HCT116 (cell line): ENCODE measurements around the gene GRIK3. TPM values are rescaled to one million over a fixed set of nuclear protein-coding genes. Genes with fewer than 3 reads are reported as not detected.

Source experiments
- ATAC-seq: fragments of 200-7000 bp; cut with Tn5 transposase; 2 replicates; pipeline ENCODE4 v1.9.1; 2020; ENCODE audit warnings: mild to moderate bottlenecking, moderate library complexity
- BruUV-seq: library from RNA; stranded (reverse); fragments of 400-500 nt; replicated peaks from 2 replicates; lab custom pipeline; 2021; lab: Mats Ljungman, UMichigan
- CTCF ChIA-PET: fragments of 300-600 bp; sonication (Branson Sonifier 250); formaldehyde crosslinking; loops from one replicate; lab custom pipeline; 2021; ENCODE audit warnings: antibody characterized with exemption; lab: Charles Lee
- POLR2A ChIA-PET: fragments of 300-600, 350-600 bp; sonication (Branson Sonifier 250); formaldehyde crosslinking; loops from one replicate; lab custom pipeline; 2021; ENCODE audit warnings: antibody characterized with exemption; lab: Charles Lee
- RAD21 ChIA-PET, 2 experiments: fragments of 300-600 bp; sonication (Branson Sonifier 250); formaldehyde crosslinking; loops; one replicate each; lab custom pipeline; 2023; ENCODE audit warnings: low total read pairs in 2 of 2; ENCODE audit not compliant: uncharacterized antibody in 2 of 2, unreplicated experiment in 2 of 2, low non-redundant PET in 1 of 2; lab: Charles Lee
- DNase-seq: peaks from one replicate; pipeline ENCODE4 v3.0.0-alpha.2; 2010; ENCODE audit warnings: low read depth, low spot score
- H2AFZ ChIP-seq: fragments of 200-600 bp; shearing (Covaris generic), sonication (generic); 2 replicates; pipeline ENCODE4 v1.6.1; 2017; ENCODE audit warnings: low read depth, mixed run types, mixed read lengths, antibody characterized with exemption, low read length; ENCODE audit not compliant: poor library complexity, severe bottlenecking
- H3K27ac ChIP-seq: 2 replicates; pipeline ENCODE4 v1.5.1; 2012; ENCODE audit warnings: low read depth, low read length
- H3K27me3 ChIP-seq: fragments of 200-600 bp; sonication (generic); 2 replicates; pipeline ENCODE4 v1.6.1; 2016; ENCODE audit warnings: mixed run types, low read length, mixed read lengths; ENCODE audit not compliant: insufficient read depth
- H3K36me3 ChIP-seq, 2 experiments: fragments of 200-500 bp in 1 of 2; fragments of 200-600 bp in 1 of 2; sonication (Bioruptor generic) in 1 of 2; sonication (generic) in 1 of 2; 2 replicates each; pipeline versions ENCODE4 v1.5.1 to v1.6.1; 2014 to 2016; ENCODE audit warnings: low read length in 2 of 2, inconsistent platforms in 1 of 2, mixed read lengths in 1 of 2, mixed run types in 1 of 2; ENCODE audit not compliant: insufficient read depth in 2 of 2, control insufficient read depth in 1 of 2
- H3K4me1 ChIP-seq, 2 experiments: fragments of 200-600 bp in 1 of 2; sonication (generic) in 1 of 2; 2 replicates each; pipeline versions ENCODE4 v1.5.1 to v1.6.1; 2012 to 2017; ENCODE audit warnings: low read length in 2 of 2, inconsistent platforms in 1 of 2, mild to moderate bottlenecking in 1 of 2, mixed read lengths in 1 of 2, mixed run types in 1 of 2, moderate library complexity in 1 of 2; ENCODE audit not compliant: insufficient read depth in 2 of 2, control insufficient read depth in 1 of 2
- H3K4me2 ChIP-seq: fragments of 200-600 bp; sonication (generic); 2 replicates; pipeline ENCODE4 v1.6.1; 2017; ENCODE audit warnings: mixed run types, low read length, mixed read lengths
- H3K4me3 ChIP-seq, 2 experiments: fragments of 200-600 bp in 1 of 2; sonication (generic) in 1 of 2; replicated peaks in 1 of 2; 2 replicates each; pipeline ENCODE4 v1.5.1; 2011 to 2016; ENCODE audit warnings: low read length in 2 of 2, control low read depth in 1 of 2, low read depth in 1 of 2, mild to moderate bottlenecking in 1 of 2, mixed read lengths in 1 of 2, mixed run types in 1 of 2
- H3K79me2 ChIP-seq: fragments of 200-600 bp; sonication (generic); 2 replicates; pipeline ENCODE4 v1.6.1; 2017; ENCODE audit warnings: mild to moderate bottlenecking, mixed run types, low read length, moderate library complexity, mixed read lengths; ENCODE audit not compliant: insufficient read depth
- H3K9ac ChIP-seq: fragments of 200-600 bp; sonication (generic); 2 replicates; pipeline ENCODE4 v1.6.1; 2016; ENCODE audit warnings: low read length, mixed read lengths
- H3K9me2 ChIP-seq: fragments of 200-600 bp; sonication (generic), shearing (Covaris generic); 2 replicates; pipeline ENCODE4 v1.6.1; 2017; ENCODE audit warnings: mixed run types, mild to moderate bottlenecking, moderate library complexity; ENCODE audit not compliant: insufficient read depth
- H3K9me3 ChIP-seq, 2 experiments: fragments of 200-500 bp in 1 of 2; fragments of 200-600 bp in 1 of 2; sonication (Bioruptor generic) in 1 of 2; sonication (generic) in 1 of 2; 2 replicates each; pipeline ENCODE4 v1.6.1; 2014 to 2017; ENCODE audit warnings: low read length in 2 of 2, mixed read lengths in 2 of 2, inconsistent platforms in 1 of 2, low read depth in 1 of 2, mild to moderate bottlenecking in 1 of 2, mixed run types in 1 of 2, moderate library complexity in 1 of 2; ENCODE audit not compliant: control insufficient read depth in 1 of 2, insufficient read depth in 1 of 2
- H4K20me1 ChIP-seq: fragments of 200-600 bp; sonication (generic), shearing (Covaris generic); 2 replicates; pipeline ENCODE4 v1.6.1; 2017; ENCODE audit warnings: mixed run types, mild to moderate bottlenecking, moderate library complexity; ENCODE audit not compliant: insufficient read depth
- CBX3 ChIP-seq: IDR thresholded peaks from 2 replicates; pipeline ENCODE4 v1.6.1; 2012; ENCODE audit warnings: low read depth
- CEBPB ChIP-seq: IDR thresholded peaks from 2 replicates; pipeline ENCODE4 v1.6.1; 2012; ENCODE audit warnings: low read depth
- ELF1 ChIP-seq: IDR thresholded peaks from 2 replicates; pipeline ENCODE4 v1.6.1; 2012; ENCODE audit warnings: low read depth, borderline replicate concordance
- FOSL1 ChIP-seq: IDR thresholded peaks from 2 replicates; pipeline ENCODE4 v1.6.1; 2012; ENCODE audit warnings: low read depth
- MAX ChIP-seq: IDR thresholded peaks from 2 replicates; pipeline ENCODE4 v1.6.1; 2012
- POLR2A ChIP-seq: IDR thresholded peaks from 2 replicates; pipeline ENCODE4 v1.7.0; 2011; ENCODE audit warnings: borderline replicate concordance; ENCODE audit not compliant: insufficient read depth, insufficient read length; ENCODE audit errors: extremely low read depth
- RAD21 ChIP-seq: IDR thresholded peaks from 2 replicates; pipeline ENCODE4 v1.6.1; 2012; ENCODE audit warnings: low read depth, mild to moderate bottlenecking
- ZFX ChIP-seq: fragments of 450-650 bp; IDR thresholded peaks from 2 replicates; pipeline ENCODE4 v1.6.1; 2017
- intact Hi-C: fragments of 100-400 bp; cut with micrococcal nuclease; formaldehyde crosslinking; loops from 2 replicates; pipeline ENCODE4 v1.10.0; 2022
- total RNA-seq: library from RNA; stranded (reverse); gene quantifications from one replicate; pipeline ENCODE4 v1.2.1, GENCODE V29; 2021; ENCODE audit not compliant: unreplicated experiment
- TF ChIP-seq, protein P1 (sequence below), 3 experiments: fragments of 200-600 bp in 1 of 3; sonication (generic) in 1 of 3; IDR thresholded peaks in 2 of 3; conservative IDR thresholded peaks in 1 of 3; 2 replicates each; pipeline ENCODE4 v1.5.1; 2012 to 2017; ENCODE audit warnings: low read depth in 2 of 3, low read length in 2 of 3, antibody characterized with exemption in 1 of 3, borderline replicate concordance in 1 of 3, control low read depth in 1 of 3, mild to moderate bottlenecking in 1 of 3, mixed read lengths in 1 of 3, mixed run types in 1 of 3, moderate library complexity in 1 of 3; ENCODE audit not compliant: insufficient read depth in 1 of 3
- TF ChIP-seq, protein P2 (sequence below): IDR thresholded peaks from 2 replicates; pipeline ENCODE4 v1.6.1; 2012; ENCODE audit warnings: low read depth

GRIK3 gene
- total RNA-seq, 1 experiment from 2014 or later, result not detected

DNA sequence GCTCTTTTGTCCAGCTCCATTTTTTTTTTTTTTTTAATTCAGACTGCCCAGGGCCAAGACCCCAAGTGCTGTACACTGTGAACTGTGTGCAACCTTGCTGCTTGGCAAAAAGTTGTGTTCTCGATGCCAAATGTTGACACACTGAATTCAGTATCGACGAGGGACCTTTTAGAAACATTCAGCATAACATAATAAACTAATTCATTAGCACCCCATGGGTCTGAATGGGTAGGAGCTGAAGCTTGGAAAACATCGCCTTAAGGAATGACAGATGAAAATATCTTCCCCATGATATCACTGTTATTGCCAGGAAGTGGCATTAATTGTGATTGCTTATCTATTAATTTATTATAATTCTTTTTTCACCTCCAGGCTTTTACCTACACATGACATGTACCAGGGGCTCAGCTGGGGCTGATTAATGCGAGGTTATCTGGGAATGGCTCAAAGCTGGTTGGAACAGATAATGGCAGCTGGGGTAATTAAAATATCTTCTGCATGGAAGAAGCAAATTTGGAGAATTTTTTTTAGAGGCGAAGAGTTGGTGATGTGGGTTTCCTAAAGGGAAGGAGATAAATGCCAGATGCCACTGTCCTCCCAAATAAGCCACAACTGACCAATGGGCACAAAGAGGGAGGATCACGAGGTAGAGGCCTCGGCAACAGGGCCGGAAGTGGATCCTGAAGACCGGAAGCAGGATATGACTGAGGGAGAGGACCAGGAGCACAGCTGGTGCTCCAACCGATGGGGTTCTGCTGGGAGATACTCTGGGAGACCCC is 169.3 kb downstream of the GRIK3 start:
- Histone ChIP-seq H3K27me3 (peaks cover 43% of the 10 kb centered on the region), H3K4me1 (no peaks in the 10 kb centered on the region), H3K4me2 (no peak overlapping the region), H3K9ac (no peak overlapping the region), H3K4me3 (no peak overlapping the region), H3K79me2 (no peaks in the 10 kb centered on the region), H4K20me1 (no peaks in the 10 kb centered on the region), H3K27ac (no peak overlapping the region), H3K36me3 (no peaks in the 10 kb centered on the region), H2AFZ (no peak overlapping the region), H3K9me2 (no peaks in the 10 kb centered on the region), H3K9me3 (no peaks in the 10 kb centered on the region)
- no peak for DNase-seq
- ChIA-PET CTCF (interaction anchor here (1.0 to 1.5 kb wide), 7 partner anchors 11 to 569 kb away, joined by 3 to 7 read pairs (median 3); no protein-coding TSS in a partner anchor), POLR2A (no interaction called here), RAD21 (no interaction called here)
- TF ChIP-seq POLR2A (no peak), CBX3 (no peak), RAD21 (no peak), ELF1 (no peak), ZFX (no peak; the same call in 1 of the 2 replicates), CEBPB (no peak), FOSL1 (no peak), MAX (no peak)
- TF ChIP-seq, protein P1, sequence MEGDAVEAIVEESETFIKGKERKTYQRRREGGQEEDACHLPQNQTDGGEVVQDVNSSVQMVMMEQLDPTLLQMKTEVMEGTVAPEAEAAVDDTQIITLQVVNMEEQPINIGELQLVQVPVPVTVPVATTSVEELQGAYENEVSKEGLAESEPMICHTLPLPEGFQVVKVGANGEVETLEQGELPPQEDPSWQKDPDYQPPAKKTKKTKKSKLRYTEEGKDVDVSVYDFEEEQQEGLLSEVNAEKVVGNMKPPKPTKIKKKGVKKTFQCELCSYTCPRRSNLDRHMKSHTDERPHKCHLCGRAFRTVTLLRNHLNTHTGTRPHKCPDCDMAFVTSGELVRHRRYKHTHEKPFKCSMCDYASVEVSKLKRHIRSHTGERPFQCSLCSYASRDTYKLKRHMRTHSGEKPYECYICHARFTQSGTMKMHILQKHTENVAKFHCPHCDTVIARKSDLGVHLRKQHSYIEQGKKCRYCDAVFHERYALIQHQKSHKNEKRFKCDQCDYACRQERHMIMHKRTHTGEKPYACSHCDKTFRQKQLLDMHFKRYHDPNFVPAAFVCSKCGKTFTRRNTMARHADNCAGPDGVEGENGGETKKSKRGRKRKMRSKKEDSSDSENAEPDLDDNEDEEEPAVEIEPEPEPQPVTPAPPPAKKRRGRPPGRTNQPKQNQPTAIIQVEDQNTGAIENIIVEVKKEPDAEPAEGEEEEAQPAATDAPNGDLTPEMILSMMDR (IDR thresholded peaks at IDR 0.05 in 2 of 3, conservative IDR thresholded peaks at IDR 0.05 in 1 of 3; ENCODE audit: borderline replicate concordance in 1 of 3, insufficient read depth in 1 of 3, low read depth in 2 of 3, low read length in 2 of 3), result no peak
- TF ChIP-seq, protein P2, sequence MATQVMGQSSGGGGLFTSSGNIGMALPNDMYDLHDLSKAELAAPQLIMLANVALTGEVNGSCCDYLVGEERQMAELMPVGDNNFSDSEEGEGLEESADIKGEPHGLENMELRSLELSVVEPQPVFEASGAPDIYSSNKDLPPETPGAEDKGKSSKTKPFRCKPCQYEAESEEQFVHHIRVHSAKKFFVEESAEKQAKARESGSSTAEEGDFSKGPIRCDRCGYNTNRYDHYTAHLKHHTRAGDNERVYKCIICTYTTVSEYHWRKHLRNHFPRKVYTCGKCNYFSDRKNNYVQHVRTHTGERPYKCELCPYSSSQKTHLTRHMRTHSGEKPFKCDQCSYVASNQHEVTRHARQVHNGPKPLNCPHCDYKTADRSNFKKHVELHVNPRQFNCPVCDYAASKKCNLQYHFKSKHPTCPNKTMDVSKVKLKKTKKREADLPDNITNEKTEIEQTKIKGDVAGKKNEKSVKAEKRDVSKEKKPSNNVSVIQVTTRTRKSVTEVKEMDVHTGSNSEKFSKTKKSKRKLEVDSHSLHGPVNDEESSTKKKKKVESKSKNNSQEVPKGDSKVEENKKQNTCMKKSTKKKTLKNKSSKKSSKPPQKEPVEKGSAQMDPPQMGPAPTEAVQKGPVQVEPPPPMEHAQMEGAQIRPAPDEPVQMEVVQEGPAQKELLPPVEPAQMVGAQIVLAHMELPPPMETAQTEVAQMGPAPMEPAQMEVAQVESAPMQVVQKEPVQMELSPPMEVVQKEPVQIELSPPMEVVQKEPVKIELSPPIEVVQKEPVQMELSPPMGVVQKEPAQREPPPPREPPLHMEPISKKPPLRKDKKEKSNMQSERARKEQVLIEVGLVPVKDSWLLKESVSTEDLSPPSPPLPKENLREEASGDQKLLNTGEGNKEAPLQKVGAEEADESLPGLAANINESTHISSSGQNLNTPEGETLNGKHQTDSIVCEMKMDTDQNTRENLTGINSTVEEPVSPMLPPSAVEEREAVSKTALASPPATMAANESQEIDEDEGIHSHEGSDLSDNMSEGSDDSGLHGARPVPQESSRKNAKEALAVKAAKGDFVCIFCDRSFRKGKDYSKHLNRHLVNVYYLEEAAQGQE, result no peak
- ATAC-seq, result no peak
- intact Hi-C loops, result no loop called here
- no TSS peak for BruUV-seq
